ENCODE data around the gene MED12L. TPM values are rescaled to one million over a fixed set of nuclear protein-coding genes. Genes with fewer than 3 reads are reported as not detected.

Gene MED12L
- total RNA-seq, 1 donor from 2014 or later: not detected

- no peak for DNase-seq (ENCODE audit: low read depth in 2 of 2)
Observed at GRCh38 chr3:151320131-151320530, 234.7 kb downstream of the MED12L start.

- no peak for DNase-seq (ENCODE audit: low read depth in 2 of 2)
Observed at GRCh38 chr3:151321526-151321925, 236.1 kb downstream of the MED12L start.

- no peak for DNase-seq (ENCODE audit: low read depth in 2 of 2)
Observed at GRCh38 chr3:151322511-151322910, 237.0 kb downstream of the MED12L start.

GRCh38 chr3:151327571-151328198, 242.2 kb downstream of the MED12L start:
- peak; percentile 9 to 14 for DNase-seq (ENCODE audit: low read depth in 2 of 2)

- DNase-seq (ENCODE audit: low read depth in 2 of 2): no peak
Observed at GRCh38 chr3:151328298-151328995, 243.0 kb downstream of the MED12L start.

- DNase-seq (ENCODE audit: low read depth in 2 of 2): no peak
Observed at GRCh38 chr3:151329363-151329762, 243.9 kb downstream of the MED12L start, which contains the start of gene P2RY13. Gene P2RY13, minus strand, starts transcription at chr3:151329549. Its CDS starts 21 bp downstream, at chr3:151329528.

GRCh38 chr3:151330379-151330778, 244.9 kb downstream of the MED12L start:
- DNase-seq (ENCODE audit: low read depth in 2 of 2): no peak

- no peak for DNase-seq (ENCODE audit: low read depth in 2 of 2)
Observed at GRCh38 chr3:151330899-151331298, 245.4 kb downstream of the MED12L start.

- DNase-seq (ENCODE audit: low read depth in 2 of 2): no peak
Observed at GRCh38 chr3:151331696-151332095, 246.2 kb downstream of the MED12L start.

GRCh38 chr3:151345859-151346258, 260.4 kb downstream of the MED12L start:
- DNase-seq (ENCODE audit: low read depth in 2 of 2): peak in 1 of 2 donors; percentile 15

GRCh38 chr3:151346292-151346691, 260.8 kb downstream of the MED12L start:
- DNase-seq (ENCODE audit: low read depth in 2 of 2): no peak

GRCh38 chr3:151347432-151347831, 262.0 kb downstream of the MED12L start:
- no peak for DNase-seq (ENCODE audit: low read depth in 2 of 2)

- DNase-seq (ENCODE audit: low read depth in 2 of 2): no peak
Observed at GRCh38 chr3:151350656-151351055, 265.2 kb downstream of the MED12L start.

GRCh38 chr3:151351219-151351618, 265.8 kb downstream of the MED12L start:
- DNase-seq (ENCODE audit: low read depth in 2 of 2): no peak

GRCh38 chr3:151351648-151352047, 266.2 kb downstream of the MED12L start:
- DNase-seq (ENCODE audit: low read depth in 2 of 2): no peak

GRCh38 chr3:151356794-151357462, 271.5 kb downstream of the MED12L start:
- DNase-seq (ENCODE audit: low read depth in 2 of 2): no peak

GRCh38 chr3:151357463-151357850, 272.0 kb downstream of the MED12L start:
- DNase-seq (ENCODE audit: low read depth in 2 of 2): no peak

GRCh38 chr3:151362751-151363174, 277.3 kb downstream of the MED12L start:
- DNase-seq (ENCODE audit: low read depth in 2 of 2): no peak

- DNase-seq (ENCODE audit: low read depth in 2 of 2): no peak
Observed at GRCh38 chr3:151366993-151367392, 281.5 kb downstream of the MED12L start.

GRCh38 chr3:151367448-151367847, 282.0 kb downstream of the MED12L start:
- DNase-seq (ENCODE audit: low read depth in 2 of 2): no peak

- no peak for DNase-seq (ENCODE audit: low read depth in 2 of 2)
Observed at GRCh38 chr3:151371526-151371925, 286.1 kb downstream of the MED12L start.

- no peak for DNase-seq (ENCODE audit: low read depth in 2 of 2)
Observed at GRCh38 chr3:151372063-151372820, 286.8 kb downstream of the MED12L start.

All from lung microvascular endothelial cell (primary cell).